GM18909 (cell line): ENCODE results near the gene PDE4C.
"Not testable (repeated sequence)": the region's sequence is repeated elsewhere in the genome, so short reads cannot be mapped to it uniquely, and the experiment has no call there.

Experiments used
- ATAC-seq: cut with Tn5 transposase; IDR thresholded peaks from one replicate; pipeline ENCODE4 v1.9.1; 2021; ENCODE audit warnings: mild to moderate bottlenecking; ENCODE audit not compliant: unreplicated experiment, poor library complexity

Gene PDE4C

DNA sequence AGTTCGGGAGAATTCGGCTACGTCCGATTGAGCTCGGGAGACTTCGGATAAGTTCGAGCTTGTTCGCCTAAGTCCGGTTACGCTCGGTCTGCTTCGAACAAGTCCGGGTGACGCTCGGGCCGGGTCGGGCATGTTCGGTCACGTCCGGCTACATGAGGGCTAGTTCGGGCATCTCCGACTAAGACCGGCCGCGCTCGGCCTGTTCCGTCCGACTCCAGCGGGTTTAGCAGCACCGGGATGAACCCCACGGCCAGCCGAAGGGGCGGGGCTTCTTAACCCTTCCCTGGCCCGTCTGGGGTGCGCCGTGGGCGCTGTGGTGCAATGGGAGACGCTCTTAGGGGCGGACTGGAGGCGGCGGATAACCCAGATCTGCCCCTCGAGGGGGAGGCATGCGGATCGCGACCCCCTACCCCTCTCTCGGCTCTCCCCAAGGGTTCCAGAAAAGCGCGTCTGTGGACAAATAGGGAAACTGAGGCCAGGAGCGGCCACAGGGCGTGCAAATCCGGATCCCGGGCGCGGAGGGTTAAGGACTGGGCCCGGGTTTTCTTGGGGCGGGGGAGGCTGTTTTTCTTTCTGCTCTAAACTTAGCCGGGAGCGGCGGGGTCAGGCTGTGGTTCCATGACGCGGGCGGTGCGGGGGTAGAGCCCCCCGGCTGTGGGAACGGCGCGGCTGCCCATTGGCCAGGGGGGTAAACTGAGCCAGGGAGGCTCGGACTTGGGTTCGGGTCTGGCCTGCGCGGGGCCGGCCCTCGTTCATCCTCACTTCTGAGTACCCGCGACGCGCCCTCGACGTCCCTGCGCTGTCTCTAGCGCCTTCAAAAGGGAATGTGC, 1.5 kb downstream of the PDE4C start:
- ATAC-seq = peak; percentile 93

DNA sequence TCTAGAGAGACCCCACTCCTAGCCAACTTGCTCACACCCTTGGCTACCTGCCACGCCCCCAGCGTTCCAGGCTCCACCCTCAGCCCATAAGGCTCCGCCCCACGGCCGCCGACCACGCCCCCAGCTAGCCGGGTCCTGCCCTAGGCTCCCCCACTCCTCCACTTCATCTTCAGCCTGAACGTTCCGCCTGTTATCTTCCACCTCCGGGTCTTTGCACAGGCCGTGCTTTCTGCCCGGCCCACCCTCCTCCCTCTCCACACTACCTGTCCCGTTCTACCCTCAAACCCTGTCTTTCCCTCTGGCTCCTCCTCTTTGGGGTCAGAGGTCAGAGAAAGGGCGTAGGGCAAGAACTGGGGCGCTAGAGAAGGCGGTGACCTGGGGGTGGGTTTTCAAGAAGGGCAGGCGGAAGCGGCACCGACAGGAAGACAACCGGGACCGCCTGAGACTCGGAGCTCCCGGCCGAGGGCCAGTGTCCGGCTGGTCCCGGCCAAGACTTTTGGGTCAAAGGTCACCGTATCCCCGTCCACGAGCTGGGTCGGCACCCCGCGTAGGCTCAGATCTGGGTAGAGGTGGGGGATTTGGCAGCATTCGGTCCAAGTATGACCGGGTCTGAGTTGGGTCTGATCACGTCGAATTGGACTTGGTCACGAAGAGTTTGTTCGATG, 2.2 kb downstream of the PDE4C start:
- ATAC-seq = no peak

DNA sequence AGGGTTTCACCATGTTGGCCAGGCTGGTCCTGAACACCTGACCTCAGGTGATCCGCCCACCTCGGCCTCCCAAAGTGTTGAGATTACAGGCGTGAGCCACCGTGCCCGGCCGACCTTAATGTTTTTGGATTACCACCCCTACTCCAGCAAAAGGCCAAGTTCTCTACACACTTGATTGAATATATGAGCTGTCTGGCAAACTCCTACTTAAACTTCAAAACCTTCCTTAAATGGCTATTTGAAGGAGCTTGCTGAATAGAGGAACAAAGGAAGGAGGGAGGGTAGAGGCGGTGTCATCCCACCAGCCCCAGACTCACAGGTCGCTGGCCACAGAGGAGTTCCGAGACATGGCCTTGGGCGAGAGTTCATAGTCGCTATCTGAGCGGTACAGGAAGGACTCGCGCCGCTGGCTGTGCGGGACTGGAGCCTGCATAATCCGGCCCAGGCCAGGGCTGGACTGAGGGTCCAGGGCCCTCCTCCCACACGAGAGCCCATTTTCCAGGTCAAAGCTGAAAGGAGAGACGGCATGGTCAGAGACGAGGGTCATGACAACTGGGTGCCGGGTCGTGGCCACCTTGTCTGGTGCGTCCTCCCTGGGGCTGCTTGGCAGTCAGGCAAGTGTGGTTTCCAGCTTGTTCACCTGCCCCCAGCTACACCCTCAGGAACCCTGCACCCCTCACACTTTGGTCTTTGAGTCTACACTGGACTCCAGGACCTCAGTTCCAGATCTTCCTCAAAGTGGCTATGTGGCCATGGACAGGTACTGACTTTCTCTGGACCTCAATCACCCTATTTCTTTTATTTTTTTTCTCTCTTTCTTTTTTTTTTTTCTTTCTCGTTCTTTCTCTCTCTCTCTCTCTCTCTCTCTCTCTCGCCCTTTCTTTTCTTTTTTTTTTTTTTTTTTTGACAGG, 4.2 kb downstream of the PDE4C start:
- ATAC-seq = no peak

DNA sequence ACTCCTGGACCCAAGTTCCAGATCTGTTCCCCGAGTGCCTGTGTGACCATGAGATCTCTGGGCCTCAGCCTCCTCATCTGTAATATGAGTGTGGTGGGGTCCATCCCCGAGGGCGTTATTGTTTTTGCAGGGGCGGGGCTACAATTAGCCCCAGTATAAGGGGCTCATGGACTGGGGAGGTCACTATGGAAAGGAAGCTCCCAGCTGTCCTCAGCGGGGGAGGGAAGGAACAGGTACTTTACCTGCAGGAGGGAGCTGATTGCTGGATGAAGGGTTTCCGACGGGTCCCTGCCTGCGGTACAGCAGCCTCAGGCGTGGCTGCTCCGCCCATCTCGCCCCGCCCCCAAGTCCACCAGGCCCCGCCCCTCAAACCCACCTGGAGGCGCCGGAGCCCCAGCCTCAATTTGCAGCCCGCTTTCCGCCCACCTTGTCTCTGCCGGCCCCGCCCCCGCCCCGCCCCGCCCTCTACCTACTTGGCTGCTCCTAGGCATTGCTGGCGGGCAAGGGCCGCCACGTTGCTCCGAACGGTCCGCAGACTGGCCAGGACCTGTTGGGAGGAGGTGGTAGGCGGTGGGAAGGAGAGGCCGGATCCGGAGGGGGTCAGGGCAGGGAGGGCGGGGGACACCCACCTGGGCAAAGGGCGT, 5.5 kb downstream of the PDE4C start:
- no peak for ATAC-seq

DNA sequence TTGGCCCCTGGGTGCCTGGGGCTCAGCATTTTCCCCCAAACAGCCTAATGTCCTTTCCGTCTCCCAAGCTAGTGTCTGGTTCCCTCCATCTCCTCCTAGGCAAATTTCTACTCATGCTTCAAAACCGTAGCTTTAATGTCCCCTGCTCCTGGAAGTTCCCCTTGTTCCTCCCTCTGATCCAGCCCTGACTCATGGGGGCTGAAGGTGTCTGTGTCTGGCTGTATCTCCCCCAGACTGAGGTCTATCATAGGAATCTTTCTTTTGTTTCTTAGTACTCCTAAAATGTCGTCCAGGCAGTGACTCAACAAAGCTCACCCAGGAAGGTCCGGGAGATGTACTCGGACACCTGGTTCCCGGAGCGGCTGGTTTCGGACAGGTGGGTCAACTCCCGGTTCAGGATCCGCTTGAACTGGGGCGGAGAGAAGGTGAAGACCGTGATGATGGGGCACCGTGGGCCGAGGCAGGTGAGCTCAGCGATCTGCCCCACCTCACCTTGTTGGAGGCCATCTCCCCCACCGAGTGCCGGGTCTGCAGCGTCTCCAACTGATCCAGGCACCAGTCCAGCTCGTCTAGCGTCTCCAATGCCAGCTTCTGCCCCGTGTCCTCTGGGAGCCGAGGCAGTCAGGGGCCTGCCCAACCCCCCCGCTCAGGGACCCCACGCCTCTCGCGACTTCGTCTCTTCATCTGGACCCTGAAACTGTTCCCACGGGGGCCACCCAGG, 6.2 kb downstream of the PDE4C start:
- no peak for ATAC-seq

DNA sequence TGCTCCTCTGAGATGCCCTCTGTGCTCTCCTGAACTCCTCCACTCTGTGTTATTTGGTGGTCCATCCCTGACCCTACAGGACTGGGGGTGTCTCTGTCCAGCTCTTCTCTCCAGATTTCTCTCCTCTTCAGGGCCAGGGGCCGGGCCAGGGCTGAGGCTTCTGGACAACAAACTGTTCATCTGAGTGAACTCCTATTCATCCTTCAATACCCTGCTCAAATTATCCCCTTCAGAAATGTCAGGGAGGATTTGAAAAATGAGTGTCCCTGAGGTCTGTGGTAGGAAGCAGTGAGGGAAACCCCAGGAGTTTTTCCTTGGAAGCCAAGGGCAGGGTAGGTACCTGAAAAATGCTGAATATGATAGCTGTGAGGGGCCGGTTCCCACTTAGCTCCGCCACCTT, 7.6 kb downstream of the PDE4C start:
- ATAC-seq = no peak

DNA sequence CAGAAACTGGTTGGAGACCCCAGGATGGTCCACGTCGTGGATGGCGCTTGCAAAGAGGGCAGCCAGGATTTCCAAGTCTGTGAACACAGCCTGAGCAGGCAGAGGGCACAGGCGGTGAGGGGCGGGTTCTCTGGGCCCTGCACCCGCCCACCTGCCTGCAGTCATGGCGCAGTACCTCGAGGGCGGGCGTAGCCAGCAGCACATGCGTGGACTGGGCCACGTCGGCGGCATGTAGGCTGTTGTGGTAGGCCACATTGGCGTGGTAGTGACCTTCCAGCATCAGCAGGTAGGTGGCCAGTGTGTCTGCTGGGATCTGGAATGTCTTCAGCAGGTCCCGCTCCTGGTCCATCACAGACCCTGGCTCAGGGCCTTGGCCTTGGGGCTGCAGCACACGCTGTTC, 8.1 kb downstream of the PDE4C start:
- ATAC-seq = no peak

DNA sequence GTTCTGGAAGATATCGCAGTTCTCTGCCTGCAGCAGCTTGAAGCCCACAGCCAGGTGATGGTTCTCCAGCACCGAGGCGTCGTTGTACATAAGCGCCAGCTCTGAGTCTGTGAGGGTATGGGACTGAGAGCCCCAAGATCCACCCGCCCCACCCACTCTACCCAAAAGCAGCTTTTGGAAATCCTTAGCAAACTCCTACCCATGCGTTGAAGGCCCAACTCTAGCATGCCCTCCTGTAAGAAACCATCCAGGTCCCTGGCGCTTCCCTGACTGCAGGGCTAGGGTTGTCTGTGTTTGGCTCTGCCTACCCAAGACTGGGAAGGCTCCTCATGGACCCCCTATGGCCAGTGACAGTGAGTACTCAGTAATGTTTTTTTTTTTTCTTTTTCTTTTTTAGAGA, 9.4 kb downstream of the PDE4C start:
- ATAC-seq = no peak

DNA sequence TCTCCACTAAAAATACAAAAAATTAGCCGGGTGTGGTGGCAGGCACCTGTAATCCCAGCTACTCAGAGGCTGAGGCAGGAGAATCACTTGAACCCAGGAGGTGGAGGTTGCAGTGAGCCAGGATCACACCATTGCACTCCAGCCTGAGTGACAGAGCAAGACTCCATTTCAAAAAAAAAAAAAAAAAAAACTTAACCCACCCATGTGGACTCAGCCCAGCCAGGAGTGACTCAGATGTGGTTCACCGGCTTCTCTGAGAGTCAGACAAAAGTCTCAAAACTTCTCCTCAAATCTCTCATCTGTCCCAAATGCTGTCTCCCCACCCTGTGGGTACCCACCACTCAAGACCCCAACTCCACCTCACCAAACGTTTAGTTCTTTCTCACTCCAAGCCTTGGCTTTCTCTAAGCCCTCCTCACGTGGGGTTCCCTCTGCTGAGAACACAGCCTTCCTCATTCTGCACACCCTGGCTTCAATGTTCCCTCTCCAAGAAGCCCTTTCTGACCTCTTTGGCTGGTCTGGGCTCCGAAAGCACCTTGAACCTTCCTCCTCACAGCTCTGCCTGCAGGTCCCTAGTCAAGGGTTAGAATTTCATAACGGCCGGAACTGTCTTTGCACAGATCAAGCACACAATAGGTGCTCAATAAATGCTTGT, 11.3 kb downstream of the PDE4C start:
- ATAC-seq = no peak

DNA sequence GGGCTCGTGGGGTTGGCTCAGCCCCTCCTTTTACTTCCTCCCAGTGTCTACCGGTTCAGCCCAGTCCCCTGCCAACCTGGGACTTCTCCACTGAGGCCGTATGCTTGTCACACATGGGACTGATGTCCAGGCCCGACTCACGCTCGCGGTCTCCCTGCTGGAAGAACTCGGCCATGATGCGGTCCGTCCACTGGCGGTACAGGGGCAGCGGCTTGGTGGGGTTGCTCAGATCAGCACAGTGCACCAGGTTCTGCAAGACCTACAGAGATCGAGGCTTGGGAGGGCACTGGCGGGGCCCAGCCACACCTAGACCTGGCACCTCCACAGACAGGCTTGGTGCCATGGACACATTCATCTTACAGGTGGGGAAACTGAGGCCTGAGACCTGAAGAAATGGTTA, 14.6 kb downstream of the PDE4C start:
- ATAC-seq = no peak

DNA sequence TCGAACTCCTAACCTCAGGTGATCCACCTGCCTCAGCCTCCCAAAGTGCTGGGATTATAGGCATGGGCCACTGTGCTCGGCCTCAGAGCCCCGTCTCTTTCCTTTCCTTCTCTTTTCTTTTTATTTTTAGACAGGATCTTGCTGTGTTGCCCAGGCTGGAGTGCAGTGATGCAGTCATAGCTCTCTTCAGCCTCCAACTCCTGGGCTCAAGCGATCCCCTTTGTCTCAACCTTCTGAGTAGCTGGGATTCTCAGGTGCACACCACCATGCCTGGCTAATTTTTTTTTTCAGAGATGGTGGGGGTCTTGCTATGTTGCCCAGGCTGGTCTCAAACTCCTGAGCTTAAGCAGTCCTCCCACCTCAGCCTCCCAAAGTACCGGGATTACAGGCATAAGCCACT, 16.3 kb downstream of the PDE4C start:
- ATAC-seq = not testable (repeated sequence)

DNA sequence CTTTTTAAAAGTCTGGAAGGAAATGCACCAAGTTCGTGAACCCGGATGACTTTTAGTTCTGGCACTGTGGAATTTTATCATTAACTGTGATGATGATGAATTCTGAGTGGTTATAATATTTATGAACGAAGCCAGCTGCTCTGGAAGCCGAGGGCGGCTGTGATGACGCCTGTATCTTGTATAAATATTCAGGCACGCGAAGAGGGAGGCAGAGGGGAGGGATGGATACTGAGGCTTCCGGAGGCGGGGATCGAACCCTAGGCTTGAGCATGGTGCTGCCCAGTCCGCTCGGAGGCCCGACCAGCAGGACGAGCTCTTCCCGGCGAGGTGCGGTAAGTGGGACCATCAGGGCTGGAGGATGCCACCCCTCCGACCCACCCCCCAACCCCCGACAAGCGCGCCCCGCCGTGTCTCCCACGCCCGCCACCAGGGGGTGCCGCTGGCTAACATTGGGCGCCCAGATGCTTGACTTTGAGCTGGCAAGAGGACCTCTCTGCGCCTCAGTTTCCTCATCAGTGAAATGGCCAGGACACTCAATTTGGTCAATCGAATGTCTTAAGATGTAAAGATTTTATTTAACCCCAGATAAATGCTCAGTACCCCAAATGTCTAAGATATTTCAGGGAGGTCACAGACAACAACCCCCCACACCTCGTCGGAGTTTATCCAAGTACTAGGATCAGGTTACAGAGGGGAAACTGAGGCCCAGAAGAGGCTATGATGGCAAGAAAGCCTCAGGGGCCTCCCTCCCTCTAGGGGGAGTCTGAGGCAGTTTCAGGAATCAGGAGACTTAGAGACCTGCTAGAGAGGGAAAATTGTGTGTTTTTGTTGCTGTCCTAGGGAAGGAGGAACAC, 17.9 kb downstream of the PDE4C start:
- ATAC-seq = no peak

DNA sequence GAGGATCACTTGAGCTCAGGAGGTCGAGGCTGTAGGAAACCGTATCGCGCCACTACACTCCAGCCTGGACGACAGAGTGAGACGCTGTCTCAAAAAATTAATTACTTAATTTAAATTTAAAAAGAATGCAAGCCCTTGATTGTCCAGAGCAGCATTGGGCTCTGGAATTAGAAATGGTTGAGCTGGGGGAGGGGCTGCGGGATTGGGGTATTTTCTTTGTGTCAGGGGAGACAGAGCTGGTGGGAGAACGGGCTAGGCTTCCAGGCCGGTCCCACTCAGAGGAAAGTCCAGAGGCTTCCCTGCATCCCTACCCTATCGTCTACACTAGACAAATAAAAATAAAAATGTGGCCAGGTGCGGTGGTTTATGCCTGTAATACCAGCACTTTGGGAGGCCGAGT, 20.2 kb downstream of the PDE4C start:
- no peak for ATAC-seq

DNA sequence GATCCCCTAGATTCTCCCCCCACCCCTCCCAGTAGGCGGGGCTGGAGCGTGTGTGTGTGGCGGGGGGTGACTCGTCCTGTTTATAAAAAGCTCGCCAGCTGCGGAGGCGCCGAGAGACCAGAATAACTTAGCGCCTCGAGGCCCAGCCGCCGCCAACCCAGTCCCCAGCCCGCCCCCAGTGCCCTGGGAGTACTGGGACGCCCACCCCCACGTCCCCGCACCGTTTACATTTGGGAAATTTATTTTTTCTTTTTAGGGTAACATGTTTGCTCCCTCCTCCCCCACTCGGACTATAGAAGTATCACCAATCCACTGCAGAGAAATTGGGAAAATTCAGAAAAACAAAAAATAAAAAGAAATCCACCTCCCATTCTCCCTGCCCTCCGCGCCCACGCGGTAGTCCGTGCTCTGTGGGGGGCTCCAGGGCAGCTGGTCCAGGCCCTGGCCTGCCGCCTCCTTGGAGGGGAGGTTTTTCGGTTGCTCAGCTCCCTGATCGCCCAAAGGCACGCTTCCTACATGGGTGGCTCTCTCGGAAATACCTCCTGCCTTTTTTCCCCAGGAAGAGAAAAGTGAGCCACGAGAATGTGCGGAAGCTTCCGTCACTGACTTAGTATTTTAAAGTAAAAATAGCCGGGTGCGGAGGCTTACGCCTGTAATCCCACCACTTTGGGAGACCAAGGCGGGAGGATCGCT, 20.9 kb downstream of the PDE4C start:
- ATAC-seq = no peak

DNA sequence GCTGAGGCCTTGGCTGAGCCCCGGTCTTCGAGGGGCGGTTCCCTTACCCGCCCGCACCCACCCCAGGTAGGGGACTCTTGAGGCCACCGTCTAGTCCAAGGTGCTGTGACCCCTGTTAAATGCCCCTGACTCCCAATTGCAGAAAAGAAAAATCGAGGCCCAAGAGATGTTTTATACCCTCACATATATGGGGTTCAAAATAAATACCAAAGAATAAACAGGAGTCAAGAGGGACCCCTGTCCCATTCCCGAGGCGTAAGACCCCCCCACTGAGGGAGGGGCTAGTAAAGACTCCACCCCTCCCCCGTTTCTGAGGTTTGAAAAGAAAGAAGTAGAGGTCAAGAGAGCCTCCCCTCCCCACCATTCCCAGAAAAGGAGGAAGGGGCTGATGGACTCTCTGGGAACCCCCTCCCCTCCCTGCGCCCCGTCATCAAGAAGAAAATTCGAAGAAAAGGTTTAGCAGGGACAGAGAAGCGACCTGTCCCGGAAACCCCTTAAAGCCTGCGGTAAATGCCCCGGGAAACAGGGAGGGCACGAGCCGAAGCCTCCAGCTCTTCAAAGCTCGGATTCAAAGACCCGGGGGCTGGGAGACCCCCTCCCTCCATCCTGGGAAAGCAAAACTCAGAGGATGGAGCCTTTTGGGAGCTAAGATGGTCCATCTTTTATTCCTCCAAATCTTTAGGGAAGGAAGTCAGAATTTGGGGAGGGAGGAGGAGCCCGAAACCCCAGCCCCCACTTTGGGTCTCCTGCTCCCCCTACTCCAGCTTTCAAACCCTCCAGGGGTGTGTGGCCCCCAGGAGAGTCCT, 21.6 kb downstream of the PDE4C start:
- ATAC-seq = peak; percentile 11

DNA sequence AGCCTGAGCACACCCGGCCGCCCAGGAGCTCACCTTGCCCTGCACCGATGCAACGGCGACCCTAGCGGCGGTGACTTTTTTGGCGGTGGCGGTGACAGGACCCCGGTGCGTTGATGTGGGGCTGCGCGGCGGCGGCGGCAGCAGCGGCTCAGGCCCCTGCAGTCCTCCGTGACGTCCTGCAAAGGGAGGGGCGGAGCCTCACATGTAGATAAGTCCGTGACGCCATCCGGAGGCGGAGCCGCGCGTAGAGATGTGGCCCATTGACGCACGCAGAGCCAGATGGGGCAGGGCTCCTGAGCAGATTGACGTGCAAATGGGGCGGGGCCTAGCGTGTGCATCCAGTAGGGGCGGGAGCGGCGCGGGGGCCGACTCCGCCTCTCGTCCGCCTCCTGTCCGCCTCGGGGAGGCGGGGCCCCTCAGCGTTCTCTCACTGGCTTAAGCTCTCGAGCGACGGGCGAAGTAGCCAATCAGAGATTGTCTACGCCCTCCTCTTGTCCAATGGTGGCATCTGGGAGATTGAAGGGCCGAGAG, 22.3 kb downstream of the PDE4C start, which contains the start of gene RAB3A:
Gene RAB3A, minus strand, starts transcription at position 180 of the 531 bp plus-strand sequence. CDS start 1,302 bp downstream, outside the sequence.
- ATAC-seq = peak; percentile 92
